Heart right ventricle (tissue), 16 donors: ENCODE data around the gene TAF8. TPM values are rescaled to one million over a fixed set of nuclear protein-coding genes. Genes with fewer than 3 reads are reported as not detected.

Experiments used
- ATAC-seq, 8 donors: fragments of 200-7000 bp; cut with Tn5 transposase; one replicate each; pipeline ENCODE4 v1.9.1; 2020; ENCODE audit warnings: mild to moderate bottlenecking in 8 of 8, moderate library complexity in 8 of 8, moderate number of reproducible peaks in 1 of 8
- DNase-seq, 2 donors: peaks; one replicate each; pipeline ENCODE4 v3.0.0-alpha.2; 2020
- H3K27ac ChIP-seq, 10 donors: fragments of 200-600 bp; sonication (generic) in 2 of 10; one replicate each; pipeline versions ENCODE4 v1.5.0 to v1.8.0; 2020 to 2022; ENCODE audit warnings: mild to moderate bottlenecking in 3 of 10
- H3K27me3 ChIP-seq, 7 donors: fragments of 200-600 bp; one replicate each; pipeline ENCODE4 v1.8.0; 2021 to 2022; ENCODE audit warnings: mild to moderate bottlenecking in 2 of 7
- H3K36me3 ChIP-seq, 9 donors: fragments of 200-600 bp; sonication (generic) in 1 of 9; one replicate each; pipeline versions ENCODE4 v1.5.0 to v1.8.0; 2020 to 2022; ENCODE audit warnings: mild to moderate bottlenecking in 2 of 9
- H3K4me1 ChIP-seq, 9 donors: fragments of 200-600 bp; sonication (generic) in 1 of 9; one replicate each; pipeline versions ENCODE4 v1.5.0 to v1.8.0; 2020 to 2022; ENCODE audit warnings: mild to moderate bottlenecking in 4 of 9
- H3K4me3 ChIP-seq, 10 donors: fragments of 200-600 bp; sonication (generic) in 2 of 10; one replicate each; pipeline versions ENCODE4 v1.5.0 to v1.8.0; 2020 to 2022; ENCODE audit warnings: mild to moderate bottlenecking in 7 of 10, moderate library complexity in 2 of 10
- H3K9me3 ChIP-seq, 11 donors: fragments of 200-600 bp in 10 of 11; sonication (generic) in 2 of 11; one replicate each; pipeline versions ENCODE4 v1.5.0 to v1.8.0; 2013 to 2022; ENCODE audit warnings: mild to moderate bottlenecking in 2 of 11, control low read depth in 1 of 11, moderate library complexity in 1 of 11
- WGBS, 2 donors: extraction: QIAGEN DNeasy Blood & Tissue Kit; methylation state at CpG; one replicate each; pipeline ENCODE4 v1.1.7; 2013; ENCODE audit warnings: inconsistent platforms in 1 of 2; 5-methylcytosine and 5-hydroxymethylcytosine counted together
- intact Hi-C, 10 donors: fragments of 100-400 bp; cut with DNase I; formaldehyde crosslinking; loops; one replicate each; pipeline versions ENCODE4 v1.11.1 to v1.14.2; 2022
- polyA plus RNA-seq, 2 donors: library from polyadenylated mRNA; stranded (reverse); fragments of 200-250 nt; gene quantifications; one replicate each; pipeline ENCODE4 v1.2.3, GENCODE V29; 2013
- total RNA-seq, 10 donors: library from RNA; stranded (reverse); fragmentation: NEBNext Ultra II Directional in 3 of 10; extraction: Animal tissue kit (Norgen Biotek cat#: 25700) in 3 of 10; gene quantifications; one replicate each; pipeline versions ENCODE4 v1.2.1 to v1.2.4, GENCODE V29; 2021 to 2023
- TF ChIP-seq, protein P1 (sequence below), 9 donors: fragments of 200-600 bp; sonication (generic) in 2 of 9; IDR thresholded peaks; one replicate each; pipeline versions ENCODE4 v1.5.0 to v1.8.0; 2021 to 2022; ENCODE audit warnings: antibody characterized with exemption in 9 of 9, mild to moderate bottlenecking in 5 of 9, moderate library complexity in 1 of 9
- donor health status: Arrhythmogenic right ventricular cardiomyopathy.
- donor health status: ischemic (EF 13 %, LVEDD 7.1; RV severe dilation, severe dysfunction).
- donor health status: healthy with polysubstance abuse.
- donor health status: DM: no; HTN: yes; CAD: no.
- donor health status: DM: no; HTN: no; CAD: no.
- donor health status: ischemic (EF 25% LVEDD 6.9; RV normal size, moderate dysfunction).
- donor health status: ischemic (EF 25% LVEDD 5.7; RV mildly dilated, moderate dysfunction).
- donor health status: healthy.
- donor health status: DM: yes; HTN: yes; CAD: no.
- donor health status: Ischemic cardiomyopathy.
- donor health status: ischemic (EF 35%, LVEDD 5.7; RV mildly dilated, moderate dysfunction).
- donor health status: nonischemic (EF 11% LVEDD 7.7; RV severe dilation, severe dysfunction).
- donor health status: DM: yes; HTN: yes; CAD: no.
- donor health status: PGD.
- donor health status: ischemic (EF 29% LVEDD 5.4; RV normal size, mild dysfunction).
- donor health status: nonischemic (EF 23%, LVEDD 6.1; RV moderate dilation, normal function).

The TAF8 gene
- total and polyA plus RNA-seq, 12 donors = 15.2 to 38.1 (median 30.1) TPM

DNA sequence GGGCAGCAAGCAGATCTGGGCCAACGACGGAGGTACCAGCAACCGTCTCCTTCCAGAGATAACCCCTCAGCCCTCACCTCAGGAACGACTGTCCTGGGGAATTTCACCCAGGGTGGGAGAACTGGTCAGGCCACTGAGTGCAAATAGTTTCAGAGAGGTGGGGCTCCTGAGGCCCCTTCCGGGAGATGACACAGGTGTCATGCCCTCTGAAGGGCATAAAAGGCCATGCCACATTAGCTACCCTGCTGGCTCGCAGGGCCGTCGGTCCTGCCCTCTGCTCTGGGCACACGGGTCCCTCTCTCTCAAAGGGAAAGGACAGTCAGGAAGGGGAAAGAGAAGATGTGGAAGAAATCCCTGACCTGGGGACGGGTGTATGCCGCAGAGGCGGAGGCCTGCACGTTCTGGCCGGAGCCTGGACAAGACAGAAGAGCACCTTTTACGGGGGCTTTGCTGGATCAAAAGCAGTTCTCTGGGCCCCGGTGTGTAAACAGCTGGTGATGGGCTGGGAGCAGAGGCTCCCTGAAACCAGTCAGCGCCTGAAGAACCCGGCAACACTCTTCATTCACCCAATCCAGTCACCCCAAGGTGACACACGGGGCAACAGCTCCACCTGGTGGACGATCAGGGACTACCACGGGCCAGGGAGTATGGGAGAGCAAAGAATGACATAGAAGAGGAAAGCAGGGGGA lies 6.4 kb upstream of the TAF8 start:
- peak overlapping the region in 9 of 10 donors; percentile 10 to 98 (median 92) for H3K27ac ChIP-seq
- ATAC-seq (peak; percentile 68 to 86 (median 76)), DNase-seq (peak; percentile 90 to 91)
- H3K9me3 ChIP-seq = no peaks in the 10 kb centered on the region
- intact Hi-C loops = loop anchor here (1.0 to 5.0 kb wide), 11 partner anchors 102 to 264 kb away; partner anchors contain the start of genes PRICKLE4 (in 8 of the 10), BYSL (in 4 of the 10), CCND3 (in 4 of the 10) and MED20 (in 4 of the 10)
- peak overlapping the region in 6 of 10 donors; percentile 5 to 28 (median 16) for H3K4me3 ChIP-seq
- no peaks in the 10 kb centered on the region for H3K27me3 ChIP-seq
- peaks cover 31 to 95% (median 83%) of the 10 kb centered on the region in 9 donors for H3K4me1 ChIP-seq
- no peaks in the 10 kb centered on the region for H3K36me3 ChIP-seq
- WGBS, 2 donors = 32 to 40% methylated on average over 21 of the region's 21 CpGs
- TF ChIP-seq, protein P1, sequence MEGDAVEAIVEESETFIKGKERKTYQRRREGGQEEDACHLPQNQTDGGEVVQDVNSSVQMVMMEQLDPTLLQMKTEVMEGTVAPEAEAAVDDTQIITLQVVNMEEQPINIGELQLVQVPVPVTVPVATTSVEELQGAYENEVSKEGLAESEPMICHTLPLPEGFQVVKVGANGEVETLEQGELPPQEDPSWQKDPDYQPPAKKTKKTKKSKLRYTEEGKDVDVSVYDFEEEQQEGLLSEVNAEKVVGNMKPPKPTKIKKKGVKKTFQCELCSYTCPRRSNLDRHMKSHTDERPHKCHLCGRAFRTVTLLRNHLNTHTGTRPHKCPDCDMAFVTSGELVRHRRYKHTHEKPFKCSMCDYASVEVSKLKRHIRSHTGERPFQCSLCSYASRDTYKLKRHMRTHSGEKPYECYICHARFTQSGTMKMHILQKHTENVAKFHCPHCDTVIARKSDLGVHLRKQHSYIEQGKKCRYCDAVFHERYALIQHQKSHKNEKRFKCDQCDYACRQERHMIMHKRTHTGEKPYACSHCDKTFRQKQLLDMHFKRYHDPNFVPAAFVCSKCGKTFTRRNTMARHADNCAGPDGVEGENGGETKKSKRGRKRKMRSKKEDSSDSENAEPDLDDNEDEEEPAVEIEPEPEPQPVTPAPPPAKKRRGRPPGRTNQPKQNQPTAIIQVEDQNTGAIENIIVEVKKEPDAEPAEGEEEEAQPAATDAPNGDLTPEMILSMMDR (IDR thresholded peaks at IDR 0.05) = peak; percentile 92 to 97 (median 96)

DNA sequence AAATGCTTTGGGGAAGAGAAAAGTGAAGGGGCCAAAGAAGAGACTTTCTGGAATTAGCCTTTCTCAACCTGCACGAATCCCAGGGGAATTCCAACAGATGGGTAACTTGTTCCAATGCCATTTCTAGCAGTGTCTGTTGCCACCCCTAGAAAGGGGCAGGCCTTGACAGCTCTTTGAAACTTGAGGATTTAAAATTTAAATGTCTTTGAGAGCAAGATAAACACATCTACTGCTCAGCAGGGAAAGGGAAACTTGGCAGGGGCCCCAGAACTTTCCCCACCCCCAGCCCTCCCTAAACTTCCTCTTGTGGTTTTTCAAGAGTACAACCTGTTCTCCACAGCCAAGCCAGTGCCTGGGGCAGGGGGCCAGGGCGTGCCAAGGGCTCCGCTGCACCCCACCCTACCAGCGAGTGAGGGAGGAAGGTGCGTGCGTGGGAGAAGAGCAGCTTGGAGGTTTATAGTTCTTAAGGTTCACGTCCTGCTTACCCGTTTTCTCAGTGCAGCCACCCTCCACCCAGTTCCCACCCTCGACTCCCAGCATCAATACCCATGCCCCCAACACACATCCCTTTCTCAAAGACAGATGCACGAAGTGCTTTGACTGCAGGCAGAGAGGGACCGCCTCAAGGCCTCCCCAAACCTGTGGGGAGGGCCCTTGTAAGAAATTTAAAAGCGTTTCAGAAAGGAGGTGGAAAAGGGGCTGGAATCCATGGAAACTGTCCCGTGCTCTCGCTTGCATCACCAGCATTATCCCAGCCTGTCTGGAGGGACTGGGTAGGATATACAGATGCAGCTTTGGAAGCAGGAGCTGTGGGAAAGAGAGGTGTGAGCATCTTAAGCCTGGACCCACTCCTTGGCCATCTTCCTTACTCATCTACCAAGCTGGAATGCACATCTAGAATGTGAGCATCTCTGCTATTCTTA lies 4.5 kb upstream of the TAF8 start:
- Histone ChIP-seq H3K9me3 (no peaks in the 10 kb centered on the region), H3K27me3 (no peaks in the 10 kb centered on the region), H3K4me1 (peaks cover 31 to 91% (median 82%) of the 10 kb centered on the region in 9 donors), H3K27ac (peak overlapping the region; percentile 57 to 98 (median 92)), H3K36me3 (no peaks in the 10 kb centered on the region), H3K4me3 (peak overlapping the region in 8 of 10 donors; percentile 13 to 88 (median 50))
- peak; percentile 90 for DNase-seq
- intact Hi-C loops = loop anchor here in 8 of 10 donors (1.0 to 5.0 kb wide), 8 partner anchors 105 to 265 kb away; partner anchors contain the start of genes PRICKLE4 (in 5 of the 8), CCND3 (in 2 of the 8), BYSL (in 1 of the 8) and MED20 (in 1 of the 8)
- TF ChIP-seq, protein P1 (IDR thresholded peaks at IDR 0.05) = no peak
- WGBS, 2 donors = 8% methylated on average over 14 of the region's 14 CpGs
- ATAC-seq = peak in 7 of 8 donors; percentile 42 to 84 (median 73)

DNA sequence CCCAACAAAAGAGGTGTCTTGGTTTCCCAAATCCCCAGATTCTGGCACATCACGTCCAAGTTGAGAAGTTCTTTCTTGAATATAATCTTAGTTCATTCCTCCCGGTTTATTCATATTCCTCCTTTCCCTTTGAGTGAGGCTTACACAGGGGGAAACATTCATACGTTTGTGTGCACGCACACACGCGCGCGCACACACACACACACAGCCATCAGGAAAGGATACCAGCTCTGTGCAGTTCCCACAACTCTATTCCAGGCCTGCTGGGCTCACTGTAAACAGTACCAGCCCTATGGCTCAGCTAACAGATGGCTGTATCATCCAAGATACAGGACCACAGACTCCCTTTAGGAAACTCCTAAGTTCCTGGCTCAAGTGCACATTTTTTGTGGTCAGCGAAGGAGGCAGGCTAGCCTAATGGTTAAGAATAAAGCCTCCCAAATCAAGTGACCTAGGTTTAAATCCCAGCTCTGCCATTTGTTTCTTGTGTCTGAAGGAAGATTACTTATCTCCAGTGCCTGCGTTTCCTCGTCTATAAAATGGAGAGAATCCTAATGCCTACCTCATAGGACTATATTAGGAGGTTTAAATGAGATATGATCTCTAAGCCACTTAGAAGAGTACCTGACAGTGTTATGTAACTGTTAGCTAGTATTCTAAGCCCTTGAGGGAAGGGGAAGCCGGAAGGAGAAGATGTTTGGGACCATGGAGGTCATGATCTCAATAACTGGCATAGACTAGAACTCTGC lies 3.7 kb upstream of the TAF8 start:
- 55 to 59% methylated on average over 12 of the region's 12 CpGs for WGBS, 2 donors
- TF ChIP-seq, protein P1 (IDR thresholded peaks at IDR 0.05) = no peak
- Histone ChIP-seq H3K9me3 (no peaks in the 10 kb centered on the region), H3K27ac (peak overlapping the region; percentile 57 to 98 (median 92)), H3K4me1 (peaks cover 28 to 91% (median 82%) of the 10 kb centered on the region in 9 donors), H3K36me3 (peaks cover 0 to 2% (median 0%) of the 10 kb centered on the region in 9 donors), H3K4me3 (peak overlapping the region in 7 of 10 donors; percentile 31 to 88 (median 75)), H3K27me3 (no peaks in the 10 kb centered on the region)
- ATAC-seq (no peak), DNase-seq (no peak)
- intact Hi-C loops = loop anchor here in 3 of 10 donors (5.0 kb wide), 3 partner anchors 124 to 264 kb away; partner anchors contain the start of genes PRICKLE4 (in 2 of the 3), BYSL (in 1 of the 3) and MED20 (in 1 of the 3)
